Transverse colon (tissue), 3 donors: ENCODE measurements around the gene TBX10.

ENCODE experiments used
- CTCF ChIP-seq, 5 experiments: fragments of 200-600 bp in 3 of 5; fragments of 450-650 bp in 2 of 5; sonication (generic) in 3 of 5; IDR thresholded peaks; 1 replicate in 2 of 5; 2 replicates in 3 of 5; pipeline ENCODE4 v1.5.1; 2016 to 2017; ENCODE audit warnings: antibody characterized with exemption in 5 of 5, inconsistent platforms in 3 of 5, mild to moderate bottlenecking in 2 of 5, moderate library complexity in 1 of 5
- POLR2A ChIP-seq: fragments of 450-650 bp; IDR thresholded peaks from one replicate; pipeline ENCODE4 v1.6.1; 2016; ENCODE audit warnings: antibody characterized with exemption, mild to moderate bottlenecking, moderate library complexity

DNA sequence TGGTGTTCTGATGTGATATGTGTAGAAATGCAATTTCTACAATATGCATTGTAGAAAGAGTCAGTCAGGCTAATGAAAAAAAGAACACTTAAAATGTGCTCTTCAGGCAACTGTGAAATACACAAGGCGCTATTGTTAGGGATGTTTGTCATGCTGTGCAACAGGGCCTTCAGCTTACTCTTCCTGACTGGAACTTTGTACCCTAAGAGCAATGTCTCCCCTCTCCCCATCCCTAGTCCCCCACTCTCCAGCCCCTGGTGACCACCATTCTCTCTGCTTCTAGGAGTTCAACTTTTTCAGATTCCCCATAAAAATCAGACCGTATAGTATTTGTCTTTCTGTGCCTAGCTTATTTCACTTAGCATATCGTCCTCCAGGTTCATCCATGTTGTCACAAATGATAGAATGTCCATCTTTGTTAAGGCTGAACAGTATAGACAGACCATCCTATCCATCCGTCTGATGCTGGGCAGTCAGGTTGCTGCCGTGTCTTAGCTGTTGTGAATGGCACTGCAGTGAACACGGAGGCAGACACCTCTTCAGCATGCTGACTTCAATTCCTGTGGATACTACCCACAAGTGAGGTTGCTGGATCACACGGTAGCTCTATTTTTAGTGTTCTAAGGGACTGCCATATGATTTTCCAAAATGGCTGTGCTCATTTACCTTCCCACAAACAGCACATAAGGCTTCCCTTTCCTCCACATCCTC is 22.2 kb downstream of the TBX10 start:
- TF ChIP-seq CTCF (IDR thresholded peaks at IDR 0.05), result no peak
- no peak for TF ChIP-seq POLR2A
